Measurements from ENCODE around the gene CABP1.

CABP1 gene

GRCh38 chr12:120649442-120650232 is 9.2 kb downstream of the CABP1 start:
- no peaks in the 10 kb centered on the region for H3K9me3 ChIP-seq (replicated peaks in 1 of 11)

GRCh38 chr12:120650233-120650690 is 9.8 kb downstream of the CABP1 start:
- H3K27me3 ChIP-seq: peaks cover 16 to 35% (median 23%) of the 10 kb centered on the region in 11 experiments
- no peak overlapping the region; a peak in 1 of 20 replicates for H3K4me3 ChIP-seq
- peak overlapping the region; percentile 79 to 94 (median 88); a peak in 18 of 22 replicates for H3K4me2 ChIP-seq
- TF ChIP-seq Cebpa-rat (IDR thresholded peaks at IDR 0.05): no peak
- peaks cover 43 to 65% (median 54%) of the 10 kb centered on the region in 10 experiments for H3K4me1 ChIP-seq
- H3K36me3 ChIP-seq: no peaks in the 10 kb centered on the region
- H4K20me1 ChIP-seq: no peaks in the 10 kb centered on the region
- no peak overlapping the region for H3K9ac ChIP-seq
- no peaks in the 10 kb centered on the region for H3K9me3 ChIP-seq (replicated peaks in 1 of 11)
- no peak overlapping the region; a peak in 1 of 22 replicates for H3K27ac ChIP-seq

More at GRCh38 chr12:120649442-120650232, 9.2 kb downstream of the CABP1 start:
- Histone ChIP-seq H3K4me2 (peak overlapping the region; percentile 79 to 94 (median 88)), H3K4me1 (peaks cover 40 to 63% (median 53%) of the 10 kb centered on the region in 10 experiments), H3K4me3 (peak overlapping the region in 8 of 10 experiments; percentile 27 to 58 (median 42); a peak in 12 of 20 replicates), H3K27me3 (peaks cover 17 to 40% (median 29%) of the 10 kb centered on the region in 11 experiments), H3K36me3 (no peaks in the 10 kb centered on the region), H4K20me1 (no peaks in the 10 kb centered on the region), H3K27ac (peak overlapping the region in 3 of 11 experiments; percentile 8 to 49 (median 24); a peak in 3 of 22 replicates), H3K9ac (peak overlapping the region in 9 of 11 experiments; percentile 15 to 64 (median 42); a peak in 13 of 22 replicates)
- TF ChIP-seq Cebpa-rat (IDR thresholded peaks at IDR 0.05): no peak

GRCh38 chr12:120651821-120652220 is 11.4 kb downstream of the CABP1 start:
- no peaks in the 10 kb centered on the region for H4K20me1 ChIP-seq
- TF ChIP-seq Cebpa-rat (IDR thresholded peaks at IDR 0.05): no peak
- no peak overlapping the region for H3K9ac ChIP-seq
- no peaks in the 10 kb centered on the region for H3K9me3 ChIP-seq (replicated peaks in 1 of 11)
- H3K27ac ChIP-seq: no peak overlapping the region
- peaks cover 16 to 35% (median 23%) of the 10 kb centered on the region in 11 experiments for H3K27me3 ChIP-seq
- peak overlapping the region in 1 of 11 experiments; percentile 17; a peak in 2 of 22 replicates for H3K4me2 ChIP-seq
- peaks cover 43 to 65% (median 54%) of the 10 kb centered on the region in 10 experiments for H3K4me1 ChIP-seq
- no peaks in the 10 kb centered on the region for H3K36me3 ChIP-seq
- H3K4me3 ChIP-seq: no peak overlapping the region

GRCh38 chr12:120652656-120653435 is 12.4 kb downstream of the CABP1 start:
- Histone ChIP-seq H3K9me3 (replicated peaks in 1 of 11) (no peaks in the 10 kb centered on the region), H3K4me2 (peak overlapping the region in 9 of 11 experiments; percentile 39 to 70 (median 59); a peak in 18 of 22 replicates), H3K27ac (no peak overlapping the region), H3K36me3 (no peaks in the 10 kb centered on the region), H3K27me3 (peaks cover 16 to 35% (median 23%) of the 10 kb centered on the region in 11 experiments), H4K20me1 (no peaks in the 10 kb centered on the region), H3K9ac (no peak overlapping the region), H3K4me3 (no peak overlapping the region), H3K4me1 (peaks cover 43 to 59% (median 49%) of the 10 kb centered on the region in 10 experiments)
- TF ChIP-seq Cebpa-rat (IDR thresholded peaks at IDR 0.05): no peak

- H3K4me3 ChIP-seq: no peak overlapping the region
- no peak overlapping the region for H3K27ac ChIP-seq
- no peak overlapping the region for H3K9ac ChIP-seq
- H4K20me1 ChIP-seq: no peaks in the 10 kb centered on the region
- peaks cover 36 to 55% (median 42%) of the 10 kb centered on the region in 10 experiments for H3K4me1 ChIP-seq
- no peaks in the 10 kb centered on the region for H3K36me3 ChIP-seq
- peak overlapping the region; percentile 24 to 70 (median 57); a peak in 21 of 22 replicates for H3K4me2 ChIP-seq
- peaks cover 16 to 35% (median 23%) of the 10 kb centered on the region in 11 experiments for H3K27me3 ChIP-seq
- no peak for TF ChIP-seq Cebpa-rat (IDR thresholded peaks at IDR 0.05)
- H3K9me3 ChIP-seq (replicated peaks in 1 of 11): no peaks in the 10 kb centered on the region
Measured at GRCh38 chr12:120653611-120654010, 13.2 kb downstream of the CABP1 start.

GRCh38 chr12:120654656-120655055 is 14.2 kb downstream of the CABP1 start:
- no peaks in the 10 kb centered on the region for H4K20me1 ChIP-seq
- no peaks in the 10 kb centered on the region for H3K36me3 ChIP-seq
- H3K4me2 ChIP-seq: peak overlapping the region in 10 of 11 experiments; percentile 39 to 70 (median 58); a peak in 12 of 22 replicates
- H3K9ac ChIP-seq: no peak overlapping the region
- no peak overlapping the region for H3K4me3 ChIP-seq
- peaks cover 12 to 27% (median 18%) of the 10 kb centered on the region in 11 experiments for H3K27me3 ChIP-seq
- H3K4me1 ChIP-seq: peaks cover 26 to 55% (median 40%) of the 10 kb centered on the region in 10 experiments
- H3K9me3 ChIP-seq (replicated peaks in 1 of 11): no peaks in the 10 kb centered on the region
- no peak overlapping the region for H3K27ac ChIP-seq
- no peak for TF ChIP-seq Cebpa-rat (IDR thresholded peaks at IDR 0.05)

- Histone ChIP-seq H3K4me2 (no peak overlapping the region), H3K9me3 (replicated peaks in 1 of 11) (peaks cover 0 to 4% (median 0%) of the 10 kb centered on the region in 11 experiments; a peak in 1 of 22 replicates), H3K4me1 (peaks cover 21 to 50% (median 35%) of the 10 kb centered on the region in 10 experiments), H3K4me3 (no peak overlapping the region), H3K36me3 (no peaks in the 10 kb centered on the region), H3K9ac (no peak overlapping the region), H4K20me1 (no peaks in the 10 kb centered on the region), H3K27me3 (peaks cover 0 to 13% (median 4%) of the 10 kb centered on the region in 11 experiments; a peak in 13 of 22 replicates), H3K27ac (no peak overlapping the region)
- no peak for TF ChIP-seq Cebpa-rat (IDR thresholded peaks at IDR 0.05)
Measured at GRCh38 chr12:120656008-120656407, 15.6 kb downstream of the CABP1 start.

- Histone ChIP-seq H3K4me2 (peak overlapping the region in 7 of 11 experiments; percentile 7 to 54 (median 37); a peak in 9 of 22 replicates), H3K9ac (no peak overlapping the region), H3K36me3 (no peaks in the 10 kb centered on the region), H4K20me1 (no peaks in the 10 kb centered on the region), H3K27me3 (no peaks in the 10 kb centered on the region), H3K27ac (no peak overlapping the region), H3K4me1 (peaks cover 16 to 41% (median 26%) of the 10 kb centered on the region in 10 experiments), H3K9me3 (replicated peaks in 1 of 11) (peaks cover 0 to 6% (median 0%) of the 10 kb centered on the region in 11 experiments; a peak in 1 of 22 replicates), H3K4me3 (no peak overlapping the region)
- no peak for TF ChIP-seq Cebpa-rat (IDR thresholded peaks at IDR 0.05)
Measured at GRCh38 chr12:120658286-120659150, 18.1 kb downstream of the CABP1 start.
